Upper lobe of left lung (tissue), 4 donors: ENCODE measurements around the gene NKAIN2.

ENCODE experiments used
- POLR2A ChIP-seq, 4 donors: fragments of 450-650 bp; IDR thresholded peaks; one replicate each; pipeline ENCODE4 v1.5.1; 2016 to 2017; ENCODE audit warnings: antibody characterized with exemption in 4 of 4, mild to moderate bottlenecking in 2 of 4
- POLR2AphosphoS5 ChIP-seq, 2 donors: sonication (generic); formaldehyde crosslinking; IDR thresholded peaks; one replicate each; pipeline ENCODE4 v1.5.1; 2017; ENCODE audit warnings: antibody characterized with exemption in 2 of 2
- TF ChIP-seq, protein P1 (sequence below), 6 experiments: fragments of 450-650 bp in 4 of 6; fragments of 200-600 bp in 2 of 6; sonication (generic) in 2 of 6; IDR thresholded peaks; one replicate each; pipeline ENCODE4 v1.5.1; 2016 to 2019; ENCODE audit warnings: antibody characterized with exemption in 6 of 6

DNA sequence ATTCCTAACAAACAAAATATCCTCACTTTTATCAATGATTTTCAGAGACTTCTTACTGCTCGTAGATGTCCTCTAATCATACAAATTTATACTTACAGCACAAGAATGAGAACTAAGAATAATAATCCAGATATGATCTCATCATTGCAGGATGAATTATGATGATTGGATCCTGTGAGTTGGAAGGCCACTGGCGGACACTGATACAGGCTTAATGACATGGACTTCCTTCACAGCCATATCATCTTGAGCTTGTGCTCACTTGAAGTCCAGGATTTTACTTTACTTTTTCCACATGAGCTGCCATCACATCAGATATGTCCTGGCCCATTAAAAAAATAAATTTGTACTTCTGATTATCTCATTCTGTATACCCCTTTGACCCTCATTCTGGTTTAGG, 94.3 kb downstream of the NKAIN2 start:
- TF ChIP-seq, protein P1, sequence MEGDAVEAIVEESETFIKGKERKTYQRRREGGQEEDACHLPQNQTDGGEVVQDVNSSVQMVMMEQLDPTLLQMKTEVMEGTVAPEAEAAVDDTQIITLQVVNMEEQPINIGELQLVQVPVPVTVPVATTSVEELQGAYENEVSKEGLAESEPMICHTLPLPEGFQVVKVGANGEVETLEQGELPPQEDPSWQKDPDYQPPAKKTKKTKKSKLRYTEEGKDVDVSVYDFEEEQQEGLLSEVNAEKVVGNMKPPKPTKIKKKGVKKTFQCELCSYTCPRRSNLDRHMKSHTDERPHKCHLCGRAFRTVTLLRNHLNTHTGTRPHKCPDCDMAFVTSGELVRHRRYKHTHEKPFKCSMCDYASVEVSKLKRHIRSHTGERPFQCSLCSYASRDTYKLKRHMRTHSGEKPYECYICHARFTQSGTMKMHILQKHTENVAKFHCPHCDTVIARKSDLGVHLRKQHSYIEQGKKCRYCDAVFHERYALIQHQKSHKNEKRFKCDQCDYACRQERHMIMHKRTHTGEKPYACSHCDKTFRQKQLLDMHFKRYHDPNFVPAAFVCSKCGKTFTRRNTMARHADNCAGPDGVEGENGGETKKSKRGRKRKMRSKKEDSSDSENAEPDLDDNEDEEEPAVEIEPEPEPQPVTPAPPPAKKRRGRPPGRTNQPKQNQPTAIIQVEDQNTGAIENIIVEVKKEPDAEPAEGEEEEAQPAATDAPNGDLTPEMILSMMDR (IDR thresholded peaks at IDR 0.05) = no peak
- TF ChIP-seq POLR2A (IDR thresholded peaks at IDR 0.05) (no peak), POLR2AphosphoS5 (IDR thresholded peaks at IDR 0.05) (no peak)
